Measurements from ENCODE around the gene TRAPPC8.

- TF ChIP-seq CTCF (IDR thresholded peaks at IDR 0.05) (no peak), POLR2A (IDR thresholded peaks at IDR 0.05) (no peak)
Measured at GRCh38 chr18:31814132-31814531, 128.8 kb downstream of the TRAPPC8 start.

Measured in thyroid gland (tissue), 4 donors.